GM12872 (cell line): ENCODE results near the gene FAM204A.

ENCODE experiments used
- CTCF ChIP-seq: IDR thresholded peaks from 3 replicates; pipeline ENCODE4 v1.5.1; 2011; ENCODE audit warnings: low read depth, mild to moderate bottlenecking, low read length, moderate library complexity; ENCODE audit not compliant: insufficient read depth

The FAM204A gene

GRCh38 chr10:118300320-118300719 is 41.8 kb downstream of the FAM204A start:
- no peak for TF ChIP-seq CTCF

DNA sequence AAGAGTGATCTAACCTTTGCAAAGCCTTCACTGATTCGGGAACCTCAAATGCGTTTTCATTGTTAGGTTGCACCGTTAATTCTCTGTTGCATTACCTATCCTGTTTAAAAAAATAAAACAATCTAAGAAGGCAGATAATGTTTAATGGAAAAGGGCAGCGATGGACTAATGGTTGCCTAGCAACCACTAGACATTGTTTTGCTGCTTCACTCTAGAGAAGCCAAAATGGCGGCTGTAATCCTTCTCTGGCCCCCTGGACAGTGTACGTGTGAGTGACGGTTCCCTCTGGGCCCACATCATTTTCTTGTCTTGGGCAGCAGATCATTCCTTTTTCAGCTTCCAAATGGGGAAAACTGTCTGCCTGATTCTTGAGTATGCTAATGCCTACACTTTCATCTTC is 43.3 kb downstream of the FAM204A start:
- TF ChIP-seq CTCF: no peak

GRCh38 chr10:118291122-118291521 is 51.0 kb downstream of the FAM204A start:
- TF ChIP-seq CTCF: no peak

DNA sequence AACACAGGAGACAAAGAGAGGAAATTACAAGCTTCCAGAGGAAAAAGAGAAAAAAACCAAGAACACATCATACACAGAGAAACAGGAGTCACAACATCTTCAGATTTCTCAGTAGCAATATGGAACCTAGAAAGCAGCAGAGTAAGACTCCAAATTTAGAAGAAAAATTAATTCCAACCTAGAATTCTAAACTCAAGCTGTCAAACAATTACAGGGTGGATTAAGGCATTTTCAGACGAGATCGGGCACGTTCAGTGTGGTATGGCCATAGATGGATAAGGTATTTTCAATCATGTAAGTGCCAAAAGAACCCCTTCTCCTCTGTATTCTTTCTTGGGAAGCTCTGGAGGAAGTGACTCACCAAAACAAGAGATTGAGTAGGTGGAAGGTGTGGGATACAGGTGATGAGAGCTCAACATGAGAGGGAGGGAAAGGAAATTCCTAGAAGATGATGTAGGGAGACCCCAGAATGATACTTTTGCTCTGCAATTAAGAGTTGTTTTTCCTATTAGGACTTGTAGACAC is 51.6 kb downstream of the FAM204A start:
- no peak for TF ChIP-seq CTCF

- no peak for TF ChIP-seq CTCF
Measured at GRCh38 chr10:118287076-118287806, 54.9 kb downstream of the FAM204A start.

- TF ChIP-seq CTCF: no peak
Measured at GRCh38 chr10:118286051-118286838, 55.9 kb downstream of the FAM204A start.

DNA sequence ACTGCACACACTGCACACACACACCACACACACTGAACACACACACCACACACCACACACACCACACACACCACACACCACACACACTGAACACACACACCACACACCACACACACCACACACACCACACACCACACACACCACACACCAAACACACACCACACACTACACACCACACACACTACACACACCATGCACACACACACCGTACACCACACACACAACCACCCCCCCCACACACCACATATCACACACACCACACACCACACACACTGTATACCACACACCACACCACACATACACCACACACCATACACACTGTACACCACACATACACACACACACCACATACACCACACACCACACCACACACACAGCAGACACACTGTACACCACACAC is 59.5 kb downstream of the FAM204A start:
- no peak for TF ChIP-seq CTCF
